IMR-90 (cell line): Measurements from ENCODE around the gene MAML3. TPM values are rescaled to one million over a fixed set of nuclear protein-coding genes. Genes with fewer than 3 reads are reported as not detected.

Source experiments
- ELK1 ChIP-seq: fragments of 150-350 bp; IDR thresholded peaks from 2 replicates; pipeline ENCODE4 v1.6.1; 2016; ENCODE audit warnings: low read depth, mild to moderate bottlenecking, low read length, moderate library complexity, borderline replicate concordance
- FOS ChIP-seq: fragments of 150-350 bp; IDR thresholded peaks from 2 replicates; pipeline ENCODE4 v1.6.1; 2016; ENCODE audit warnings: low read depth, low read length
- RCOR1 ChIP-seq: IDR thresholded peaks from 2 replicates; pipeline ENCODE4 v1.6.1; 2012; ENCODE audit warnings: mild to moderate bottlenecking, low read length, improper control_type of control experiment; ENCODE audit not compliant: insufficient replicate concordance
- SMC3 ChIP-seq: fragments of 150-350 bp; IDR thresholded peaks from 2 replicates; pipeline ENCODE4 v1.6.1; 2016; ENCODE audit warnings: low read depth, mild to moderate bottlenecking, antibody characterized with exemption, low read length, moderate library complexity
- USF2 ChIP-seq: fragments of 150-350 bp; IDR thresholded peaks from 2 replicates; pipeline ENCODE4 v1.6.1; 2017; ENCODE audit warnings: mild to moderate bottlenecking, antibody characterized with exemption, low read length, low read depth
- polyA plus RNA-seq, 3 experiments: library from polyadenylated mRNA; depleted of rRNA; stranded (reverse); fragments of >200 nt; gene quantifications; 2 replicates each; pipeline ENCODE4 v1.2.3, GENCODE V29; 2012; ENCODE audit warnings: low replicate concordance in 1 of 3
- total RNA-seq: library from RNA; depleted of rRNA; stranded (reverse); fragments of >200 nt; gene quantifications from 2 replicates; pipeline ENCODE4 v1.2.3, GENCODE V29; 2012

The MAML3 gene
- total and polyA plus RNA-seq, 2 of the 4 experiments (the other 2 are of a cell fraction): 0.90 to 1.7 TPM

- TF ChIP-seq ELK1: no peak
- TF ChIP-seq RCOR1: no peak
- TF ChIP-seq USF2: no peak
- TF ChIP-seq SMC3: peak; percentile 59
- TF ChIP-seq FOS: no peak
Observed at GRCh38 chr4:139734875-139735380, 419.1 kb downstream of the MAML3 start (continued).
